NCI-H460 (cell line): ENCODE results near the gene CPA4. TPM values are rescaled to one million over a fixed set of nuclear protein-coding genes. Genes with fewer than 3 reads are reported as not detected.
A peak's percentile ranks its signal among the peaks of the same experiment; 100 is the strongest.

Source experiments
- DNase-seq: peaks from one replicate; pipeline ENCODE4 v3.0.0-alpha.2; 2016; ENCODE audit warnings: low read depth; ENCODE audit errors: extremely low read depth
- total RNA-seq: library from RNA; depleted of rRNA; stranded (reverse); fragments of >200 nt; shearing (Covaris generic); gene quantifications from 2 replicates; pipeline ENCODE4 v1.2.3, GENCODE V29; 2014

CPA4 gene
- total RNA-seq, 1 experiment from 2014 or later = 1.6 TPM

DNA sequence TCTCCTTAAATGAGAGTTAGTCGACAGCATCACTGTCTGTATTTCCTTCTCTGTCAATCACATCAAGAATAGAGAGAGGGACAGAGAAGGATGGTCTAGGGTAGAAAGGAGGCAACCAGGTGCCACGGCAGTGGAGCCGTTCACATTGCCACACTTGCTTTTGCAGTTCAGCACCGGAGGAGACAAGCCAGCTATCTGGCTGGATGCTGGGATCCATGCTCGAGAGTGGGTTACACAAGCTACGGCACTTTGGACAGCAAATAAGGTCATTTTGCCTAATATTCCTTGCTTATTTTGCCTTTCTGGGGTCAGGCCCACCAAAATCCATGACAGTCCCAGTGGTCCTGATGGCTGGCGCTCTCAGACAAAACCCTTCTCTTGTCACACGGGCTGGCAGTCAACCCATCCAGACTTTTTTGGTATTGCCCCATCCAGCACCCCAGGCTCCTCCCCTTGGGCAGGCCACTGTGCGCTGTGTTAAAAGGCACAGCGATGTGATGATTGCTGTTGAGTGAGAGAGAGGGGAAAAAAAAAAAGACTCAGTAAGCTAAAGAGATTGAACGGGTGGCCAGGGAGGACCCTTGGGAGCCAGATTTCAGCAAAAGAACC, 17.9 kb upstream of the CPA4 start:
- DNase-seq = no peak

DNA sequence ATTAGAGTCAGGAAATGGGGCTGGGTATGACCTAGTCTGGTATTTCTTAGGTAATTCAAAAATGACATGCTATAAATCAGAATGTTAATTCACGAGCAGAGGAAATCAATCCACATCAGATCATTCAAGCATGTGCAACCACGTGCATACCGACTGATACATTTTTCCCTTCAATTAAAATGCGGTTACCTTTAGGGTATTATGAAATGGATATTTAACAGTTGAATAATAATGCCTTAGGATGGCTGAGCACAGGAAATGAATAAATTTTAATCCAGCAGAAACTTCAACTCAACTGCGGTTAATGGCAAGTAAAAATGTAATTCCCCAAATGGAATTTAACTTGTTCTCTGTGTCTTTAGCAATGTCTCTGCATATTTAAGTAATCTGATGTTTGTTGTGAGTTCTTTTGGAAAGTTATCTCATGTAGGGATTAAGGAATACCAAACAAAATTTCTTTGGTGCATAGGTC, 17.1 kb upstream of the CPA4 start:
- DNase-seq = no peak

DNA sequence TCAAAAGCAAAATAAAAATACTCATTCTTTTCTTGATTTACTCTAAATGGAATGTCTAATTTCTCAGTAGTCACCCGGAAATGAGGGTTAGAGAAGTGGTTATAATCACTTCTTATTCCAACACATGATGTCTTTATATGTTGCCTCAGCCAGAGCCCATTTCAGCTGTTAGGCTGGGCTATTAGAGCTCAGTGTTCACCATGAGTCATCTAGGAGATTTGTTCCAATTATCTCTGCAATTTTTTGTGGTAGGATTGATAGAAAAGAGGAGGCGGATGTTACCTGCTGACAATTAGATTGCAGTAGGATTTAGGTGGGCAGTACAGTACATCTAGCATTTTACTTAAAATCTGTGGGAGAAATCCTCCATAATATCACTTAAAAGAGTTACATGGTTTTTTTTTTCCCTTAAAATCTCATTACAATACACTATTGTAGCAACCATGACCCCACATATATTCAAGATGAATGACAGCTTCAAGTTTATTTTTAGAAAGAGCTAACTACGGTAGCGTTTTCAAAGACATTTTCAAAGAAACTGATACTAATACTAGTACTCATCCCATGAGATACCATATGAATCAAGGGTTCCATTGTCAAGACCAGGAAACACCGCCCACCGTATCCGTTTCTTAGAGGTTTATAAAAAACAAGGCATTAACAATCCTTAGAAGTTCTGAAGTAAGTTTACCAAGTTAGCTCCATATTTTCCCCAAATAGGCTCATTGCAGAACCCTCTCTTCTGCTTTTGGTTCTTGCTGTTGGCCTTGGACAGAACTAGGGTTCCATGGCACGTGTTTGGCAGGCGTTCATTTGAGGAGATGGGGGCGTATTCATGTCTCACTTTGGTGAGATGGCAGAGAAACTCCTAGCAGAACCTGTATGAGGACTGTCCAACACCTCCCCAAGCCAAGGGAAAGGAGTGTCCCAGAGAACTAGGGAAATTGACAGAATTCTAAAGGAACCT, 15.9 kb upstream of the CPA4 start:
- DNase-seq = no peak

DNA sequence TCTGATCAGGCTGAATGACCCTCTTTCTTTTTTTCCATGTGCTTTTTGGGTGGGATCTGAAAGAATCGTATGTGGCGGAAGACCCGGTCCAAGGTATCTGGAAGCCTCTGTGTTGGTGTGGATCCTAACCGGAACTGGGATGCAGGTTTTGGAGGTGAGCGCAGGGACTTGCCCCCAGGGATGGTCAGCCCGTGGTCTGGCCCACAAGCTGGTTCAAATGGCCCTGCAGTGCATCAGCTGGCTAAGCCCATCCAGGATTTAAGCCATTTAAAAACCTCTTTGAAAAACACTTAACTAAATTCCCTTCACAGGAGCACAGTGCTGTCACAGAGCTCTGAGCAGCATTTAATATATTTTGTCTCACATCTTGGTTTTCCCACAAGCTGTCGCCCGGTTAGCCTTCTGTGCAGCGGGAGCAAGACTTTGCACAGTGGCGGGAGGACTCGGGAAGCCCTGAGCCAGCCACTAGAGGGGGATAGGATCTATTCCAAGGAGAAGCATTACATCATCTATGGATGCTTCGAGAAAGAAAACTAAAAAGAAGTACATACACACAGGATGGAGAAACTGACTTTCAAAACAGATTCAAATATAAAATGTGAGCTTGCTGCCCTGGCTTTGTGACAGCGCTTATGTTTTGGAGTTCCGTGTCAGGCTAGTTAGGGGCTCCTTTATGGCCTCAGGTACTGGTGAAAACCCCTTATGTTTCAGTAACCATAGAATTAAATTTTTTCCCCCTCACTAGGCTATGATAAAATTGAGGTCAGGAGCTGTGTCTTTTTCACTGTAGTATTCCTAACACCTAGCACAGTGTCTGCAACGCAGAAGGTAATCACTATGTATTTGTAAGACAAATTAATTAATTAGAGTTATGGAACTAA, 15.0 kb upstream of the CPA4 start:
- peak; percentile 43 for DNase-seq

DNA sequence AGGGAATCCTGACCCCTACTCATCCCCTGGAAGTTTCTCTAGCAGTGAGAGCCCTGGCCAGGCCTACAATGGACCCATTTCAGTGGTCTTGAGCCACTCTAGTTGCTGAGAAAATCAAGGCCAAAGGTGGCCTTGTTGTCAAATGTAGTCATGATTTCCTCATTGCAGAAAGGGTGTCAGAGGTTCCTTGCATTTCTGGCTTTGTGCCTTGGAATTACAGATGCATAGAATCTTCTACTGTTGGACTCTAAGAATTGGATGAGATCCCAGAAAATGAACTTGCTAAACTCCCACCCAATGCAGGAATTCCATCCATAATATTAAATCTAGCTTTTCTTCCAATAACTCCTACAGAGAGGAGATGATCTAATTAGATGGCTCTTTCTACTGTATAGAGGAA, 14.1 kb upstream of the CPA4 start:
- DNase-seq = no peak

DNA sequence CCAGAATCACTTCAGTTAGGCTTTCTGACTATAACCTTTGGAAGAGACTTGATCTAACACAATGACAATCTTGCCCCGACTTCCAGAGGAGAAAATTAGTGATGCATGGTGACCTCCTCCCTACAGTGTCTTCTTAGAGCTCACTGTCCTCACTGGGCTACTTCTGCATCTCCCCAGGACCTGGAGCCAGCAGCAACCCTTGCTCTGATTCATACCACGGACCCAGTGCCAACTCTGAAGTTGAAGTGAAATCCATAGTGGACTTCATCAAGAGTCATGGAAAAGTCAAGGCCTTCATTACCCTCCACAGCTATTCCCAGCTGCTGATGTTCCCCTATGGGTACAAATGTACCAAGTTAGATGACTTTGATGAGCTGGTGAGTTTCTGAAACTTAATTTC, 13.7 kb upstream of the CPA4 start:
- DNase-seq = no peak

DNA sequence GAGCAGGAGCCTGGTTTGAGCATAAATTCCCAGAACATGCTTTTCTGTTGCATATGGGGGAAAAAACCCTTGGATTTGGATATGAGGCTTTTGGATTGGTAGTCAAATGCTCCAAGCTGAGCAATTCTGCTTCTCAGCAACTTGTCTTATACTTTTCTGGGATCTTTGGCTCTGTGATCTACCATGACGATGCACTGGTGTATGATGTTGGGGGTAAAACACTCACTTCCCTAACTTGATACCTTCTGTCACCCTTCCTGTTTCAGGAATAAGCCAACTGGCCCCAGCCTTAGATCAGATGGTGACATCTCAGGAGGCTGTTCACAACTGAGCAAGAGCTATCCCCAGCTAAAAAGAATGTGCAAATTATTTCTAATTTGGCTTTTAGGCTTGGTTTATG, 13.1 kb upstream of the CPA4 start:
- no peak for DNase-seq

DNA sequence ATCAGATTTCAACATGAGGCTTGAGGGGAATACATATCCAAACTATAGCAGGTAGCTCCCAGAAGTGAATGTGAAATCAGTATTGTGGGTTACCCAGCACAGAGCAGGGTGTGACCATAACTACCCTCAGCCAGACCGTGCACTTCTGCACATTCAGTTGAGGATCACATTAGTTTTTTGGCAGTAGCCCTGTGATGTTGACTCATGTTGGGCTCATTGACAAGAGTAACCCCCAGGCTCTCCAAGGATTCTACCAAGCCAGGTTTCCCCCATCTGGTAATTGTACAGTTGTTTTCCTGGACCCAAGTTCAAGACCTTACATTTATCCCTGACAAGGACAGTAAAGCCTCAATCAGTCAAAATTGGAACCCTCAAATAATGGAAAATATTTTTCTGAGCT, 11.7 kb upstream of the CPA4 start:
- no peak for DNase-seq

DNA sequence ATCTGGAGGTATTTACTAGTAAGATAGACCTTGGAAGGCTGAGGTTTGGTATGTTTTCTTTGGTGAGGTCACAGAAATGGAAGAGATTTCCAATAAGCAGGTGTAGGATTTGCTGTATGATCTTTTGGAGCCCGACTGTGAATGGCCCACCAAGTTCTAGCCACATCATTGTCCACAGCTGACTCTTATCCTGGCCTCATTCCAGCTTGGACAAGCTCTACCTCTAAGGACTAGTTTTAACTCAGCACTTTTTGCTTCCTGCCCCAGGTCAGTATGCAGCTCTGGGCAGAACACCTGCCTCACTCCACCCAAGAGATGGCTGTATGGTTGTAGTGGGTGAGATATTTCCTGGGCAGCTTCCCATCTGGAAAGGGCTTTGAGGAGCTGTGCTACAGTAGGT, 6.1 kb upstream of the CPA4 start:
- no peak for DNase-seq

DNA sequence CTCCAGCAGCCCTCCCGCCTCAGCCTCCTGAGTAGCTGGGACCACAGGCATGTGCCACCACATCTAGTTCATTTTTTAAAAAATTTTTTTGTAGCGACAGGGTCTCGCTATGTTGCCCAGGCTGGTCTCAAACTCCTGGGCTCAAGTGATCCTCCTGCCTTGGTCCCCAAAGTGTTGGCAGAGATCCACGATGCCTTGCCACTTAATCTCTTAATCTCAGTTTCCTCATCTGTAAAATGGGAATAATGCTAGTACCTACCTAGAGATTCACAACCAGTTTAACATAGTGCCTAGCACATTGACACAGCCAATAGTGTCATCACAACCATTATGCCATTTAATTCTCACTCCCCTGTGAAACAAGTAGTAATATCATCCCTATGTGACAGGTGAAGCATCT, 4.8 kb upstream of the CPA4 start:
- no peak for DNase-seq

DNA sequence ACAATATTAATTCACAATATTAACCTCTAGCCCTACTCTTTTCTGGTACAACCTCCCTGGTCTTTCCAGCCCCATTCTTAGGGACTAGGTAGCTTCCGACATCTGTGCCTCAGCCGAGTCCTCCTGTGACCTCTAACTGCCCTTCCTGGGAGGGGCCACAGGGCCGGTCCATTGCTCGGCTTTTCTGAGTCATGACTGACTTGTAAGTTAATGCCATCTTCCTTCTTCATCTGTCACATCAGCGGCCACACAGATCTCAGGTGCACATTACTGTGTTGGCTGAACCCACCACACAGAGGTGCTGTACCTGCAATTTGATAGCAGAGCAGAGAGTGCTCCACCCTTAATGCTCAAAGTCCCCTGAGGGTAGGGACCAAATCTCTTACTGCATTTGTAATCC, 4.1 kb upstream of the CPA4 start:
- no peak for DNase-seq

DNA sequence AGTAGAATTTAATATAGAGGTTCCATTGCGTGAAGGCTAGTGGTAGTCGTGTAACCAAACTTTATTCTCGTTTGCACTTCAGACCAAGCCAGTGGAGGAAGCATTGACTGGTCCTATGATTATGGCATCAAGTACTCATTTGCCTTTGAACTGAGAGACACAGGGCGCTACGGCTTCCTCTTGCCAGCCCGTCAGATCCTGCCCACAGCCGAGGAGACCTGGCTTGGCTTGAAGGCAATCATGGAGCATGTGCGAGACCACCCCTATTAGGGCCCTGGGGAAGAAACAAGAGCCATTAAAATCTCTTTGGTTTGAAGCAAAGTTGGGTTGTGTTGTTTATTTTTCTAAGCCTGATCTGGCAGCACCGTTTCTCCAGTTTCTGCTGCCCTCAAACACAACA, 3.5 kb upstream of the CPA4 start:
- no peak for DNase-seq

DNA sequence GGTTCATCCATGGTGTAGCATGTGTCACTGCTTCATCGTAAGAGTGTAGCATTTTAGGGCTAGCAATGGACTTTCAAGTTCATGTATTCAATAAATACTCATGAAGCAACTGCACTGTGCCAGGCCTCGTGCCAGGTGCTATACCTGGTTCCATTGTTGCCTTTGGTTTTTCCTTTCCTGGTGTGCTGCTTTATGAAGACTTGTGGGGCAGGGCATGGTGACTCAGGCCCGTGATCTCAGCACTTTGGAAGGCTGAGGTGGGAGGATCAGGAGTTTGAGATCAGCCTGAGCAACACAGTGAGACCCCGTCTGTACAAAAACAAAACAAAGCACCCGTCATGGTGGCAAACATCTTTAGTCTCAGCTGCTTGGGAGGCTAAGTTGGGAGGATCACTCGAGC, 2.2 kb upstream of the CPA4 start:
- no peak for DNase-seq

DNA sequence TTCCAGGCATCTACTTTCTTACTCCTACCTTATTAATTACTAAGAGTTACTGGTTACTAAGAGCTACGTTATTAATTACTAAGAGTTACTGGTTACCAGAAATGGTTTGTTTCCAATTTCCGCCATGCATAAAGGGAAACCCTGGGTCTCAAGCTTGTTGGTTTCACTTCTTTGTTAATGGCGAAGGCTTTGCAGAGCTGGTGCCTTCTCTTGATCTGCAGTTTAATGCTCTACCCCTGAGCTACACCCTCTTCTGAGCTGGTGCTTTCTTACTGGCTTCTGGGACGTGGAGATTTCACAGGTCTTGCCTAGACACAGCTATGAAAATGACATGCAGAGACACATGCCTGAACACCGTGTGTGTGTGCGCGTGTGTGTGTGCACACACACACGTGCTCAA, 560 bp downstream of the CPA4 start:
- no peak for DNase-seq

DNA sequence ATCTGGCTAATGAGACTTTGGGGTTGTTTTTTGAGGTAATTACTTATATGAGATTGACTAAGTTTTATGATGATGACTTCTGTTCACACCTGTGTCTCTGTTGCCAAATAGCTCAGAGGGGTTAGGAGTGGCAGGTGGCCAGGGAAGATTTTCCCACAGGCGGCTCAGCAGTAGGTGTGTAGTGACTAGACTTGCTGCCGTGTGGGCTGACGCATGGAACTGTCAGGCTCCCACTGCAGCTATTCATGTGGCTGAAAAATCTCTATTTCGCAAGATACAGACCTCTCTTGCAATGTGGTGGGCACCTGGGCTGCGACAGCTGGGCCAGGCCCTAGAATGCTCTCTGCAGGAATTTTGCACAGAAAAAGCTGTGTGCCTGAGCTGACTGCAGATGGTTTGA, 1.4 kb downstream of the CPA4 start:
- no peak for DNase-seq

DNA sequence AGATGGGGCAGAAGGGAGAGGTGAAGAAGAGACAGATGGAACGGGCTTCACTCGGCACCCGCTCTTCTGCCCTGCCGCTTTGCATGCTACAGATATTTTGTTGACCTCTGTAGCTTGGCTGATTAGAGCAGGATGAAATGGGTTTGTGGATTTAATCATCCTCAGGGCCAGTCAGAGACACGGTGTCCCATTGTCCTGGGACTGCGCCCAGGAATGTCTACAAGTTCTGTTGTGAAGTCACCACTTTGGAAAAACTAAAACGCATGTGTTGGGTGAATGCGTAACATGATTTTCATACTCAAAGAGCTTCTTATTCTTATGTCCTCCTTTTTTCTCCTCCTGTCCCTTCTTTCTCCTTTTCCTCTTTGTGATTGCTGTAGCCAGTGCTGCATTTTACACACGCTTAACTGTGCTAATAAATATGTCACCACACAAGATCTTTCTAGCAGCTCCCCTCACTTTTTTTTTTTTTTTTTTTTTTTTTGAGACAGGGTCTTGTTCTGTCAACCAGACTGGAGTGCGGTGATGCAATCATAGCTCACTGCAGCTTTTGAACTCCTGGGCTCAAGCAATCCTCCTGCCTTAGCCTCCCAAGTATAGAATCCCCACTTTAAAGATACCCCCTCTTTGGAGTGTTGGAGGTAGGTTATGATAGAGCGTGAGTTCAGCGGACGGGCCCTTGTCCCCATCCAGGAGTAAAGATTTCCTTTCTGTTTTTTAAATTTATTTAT, 3.4 kb downstream of the CPA4 start:
- DNase-seq = no peak

DNA sequence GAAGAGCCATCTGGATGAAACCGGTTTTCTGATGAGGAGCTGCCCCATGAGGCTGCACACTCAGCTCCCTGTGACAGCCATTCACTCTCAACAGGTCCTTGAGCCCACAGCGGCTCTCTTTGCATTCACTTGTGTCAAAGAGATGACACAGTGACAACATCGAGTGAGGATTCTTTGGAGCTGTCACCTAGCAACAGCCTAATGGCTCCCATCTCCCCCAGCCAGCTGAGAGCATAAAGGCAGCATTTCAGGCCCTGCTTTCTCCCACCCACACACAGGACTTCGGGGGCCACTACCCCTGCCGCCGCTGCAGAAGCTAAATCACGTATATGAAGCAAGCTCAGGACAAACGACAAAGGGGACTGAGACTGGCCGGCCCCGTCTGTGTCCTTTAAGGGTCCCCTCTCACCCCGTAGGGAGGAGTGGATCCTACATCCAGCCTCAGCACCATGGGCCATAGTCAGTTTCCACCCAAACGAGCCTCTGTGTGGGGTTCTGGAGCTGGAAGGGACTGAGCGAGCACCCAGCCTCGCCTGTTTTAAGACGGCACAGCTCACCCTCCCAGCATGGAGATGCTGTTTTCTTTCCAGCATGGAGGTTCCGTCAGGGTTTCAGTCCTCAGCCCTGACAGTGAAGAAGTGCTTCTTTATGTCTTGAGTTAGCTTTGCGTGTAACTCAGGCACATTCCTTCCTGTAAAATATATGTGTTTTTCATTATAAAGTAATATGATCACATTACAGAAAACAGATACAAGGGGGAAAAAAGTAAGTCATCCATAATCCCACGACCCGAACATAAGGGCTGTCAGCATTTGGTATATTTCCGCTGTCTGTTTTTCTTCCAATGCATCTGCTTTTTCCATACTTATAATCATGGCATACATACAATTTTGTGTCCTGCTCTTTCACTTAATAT, 4.9 kb downstream of the CPA4 start:
- DNase-seq = no peak

DNA sequence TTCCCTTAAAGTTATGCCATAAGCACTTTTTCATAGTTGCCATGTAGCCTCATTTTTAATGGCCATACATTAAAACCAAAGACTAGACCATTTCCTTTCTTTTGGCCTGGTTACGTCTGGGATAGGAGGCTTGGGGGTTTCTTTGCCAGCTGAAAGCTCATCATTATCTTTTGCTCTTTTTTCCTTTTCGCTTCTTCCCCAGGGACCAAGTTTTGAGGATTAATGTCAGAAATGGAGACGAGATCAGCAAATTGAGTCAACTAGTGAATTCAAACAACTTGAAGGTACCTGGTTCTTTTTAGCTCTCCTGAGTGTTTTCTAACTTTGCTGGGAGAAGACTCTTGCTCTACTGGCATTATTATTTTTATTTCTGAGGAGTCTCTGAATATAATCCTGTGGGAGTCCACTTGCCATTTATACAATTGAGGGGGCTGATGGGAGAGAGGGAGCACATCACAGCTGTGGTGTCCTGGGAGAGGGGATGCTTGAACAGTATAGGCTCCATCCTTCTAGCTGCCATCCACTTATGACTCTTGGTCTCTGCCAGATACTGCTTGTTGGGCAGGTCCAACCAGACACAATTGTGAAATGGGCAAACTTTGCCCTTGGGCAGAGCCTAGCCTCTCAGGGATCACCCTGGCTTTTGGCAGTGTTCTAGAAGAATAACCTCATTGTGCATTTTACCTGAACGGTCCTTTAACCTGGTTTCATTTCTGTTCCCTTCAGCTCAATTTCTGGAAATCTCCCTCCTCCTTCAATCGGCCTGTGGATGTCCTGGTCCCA, 5.8 kb downstream of the CPA4 start:
- DNase-seq = no peak

DNA sequence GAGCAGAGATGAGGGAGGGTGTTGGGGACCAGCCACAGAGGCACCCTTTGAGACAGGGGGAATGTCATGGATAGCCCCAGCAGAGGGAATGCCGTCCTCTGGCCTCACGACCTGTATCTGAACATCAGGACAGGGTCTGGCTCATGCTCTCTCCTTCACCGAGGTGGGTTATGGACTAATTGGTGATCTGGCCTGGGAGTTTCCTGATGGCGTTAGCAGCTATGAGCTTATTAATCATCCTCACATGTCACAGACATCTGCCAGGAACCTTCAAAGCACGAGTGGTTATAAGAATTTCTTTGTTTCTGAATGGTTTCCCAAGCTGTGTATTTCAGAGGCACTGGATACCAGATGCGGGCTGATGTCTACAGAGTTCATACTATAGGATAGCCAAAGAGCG, 6.9 kb downstream of the CPA4 start:
- no peak for DNase-seq
